ACC112 (cell line): Measurements from ENCODE around the gene ALPK3.

ENCODE experiments used
- H2AFZ ChIP-seq: fragments of 200-600 bp; sonication (generic); one replicate; pipeline ENCODE4 v1.6.0; 2017; ENCODE audit warnings: antibody characterized with exemption, low read length; ENCODE audit not compliant: unreplicated experiment
- H3K27ac ChIP-seq: fragments of 200-600 bp; sonication (generic); 2 replicates; pipeline ENCODE4 v1.5.1; 2014; ENCODE audit warnings: low read depth, mild to moderate bottlenecking, antibody characterized with exemption, low read length, moderate library complexity
- H3K27me3 ChIP-seq: fragments of 200-600 bp; sonication (generic); 2 replicates; pipeline ENCODE4 v1.6.1; 2014; ENCODE audit warnings: mild to moderate bottlenecking, antibody characterized with exemption, low read length, moderate library complexity, mixed read lengths; ENCODE audit not compliant: insufficient read depth
- H3K36me3 ChIP-seq: fragments of 200-600 bp; sonication (generic); 2 replicates; pipeline ENCODE4 v1.6.1; 2016; ENCODE audit warnings: mild to moderate bottlenecking, antibody characterized with exemption, low read length, moderate library complexity, mixed read lengths; ENCODE audit not compliant: insufficient read depth
- H3K4me1 ChIP-seq: fragments of 200-600 bp; sonication (generic); one replicate; pipeline ENCODE4 v1.6.1; 2016; ENCODE audit warnings: low read length, mixed read lengths; ENCODE audit not compliant: insufficient read depth, unreplicated experiment, control insufficient read depth
- H3K4me3 ChIP-seq: fragments of 200-600 bp; sonication (generic); 2 replicates; pipeline ENCODE4 v1.5.1; 2014; ENCODE audit warnings: mild to moderate bottlenecking, low read depth, low read length
- H3K79me2 ChIP-seq: fragments of 200-600 bp; sonication (generic); one replicate; pipeline ENCODE4 v1.6.0; 2016; ENCODE audit warnings: low read length; ENCODE audit not compliant: control insufficient read depth, unreplicated experiment, insufficient read depth

Gene ALPK3

GRCh38 chr15:84885801-84886200 lies 68.6 kb downstream of the ALPK3 start:
- Histone ChIP-seq H3K27me3 (no peaks in the 10 kb centered on the region), H3K79me2 (no peaks in the 10 kb centered on the region), H3K27ac (no peak overlapping the region), H3K36me3 (no peaks in the 10 kb centered on the region), H3K4me3 (no peak overlapping the region), H3K4me1 (no peaks in the 10 kb centered on the region), H2AFZ (no peak overlapping the region)

GRCh38 chr15:84886211-84886983 lies 69.2 kb downstream of the ALPK3 start:
- Histone ChIP-seq H3K79me2 (no peaks in the 10 kb centered on the region), H3K27ac (no peak overlapping the region), H2AFZ (no peak overlapping the region), H3K36me3 (no peaks in the 10 kb centered on the region), H3K4me1 (no peaks in the 10 kb centered on the region), H3K4me3 (no peak overlapping the region), H3K27me3 (no peaks in the 10 kb centered on the region)

DNA sequence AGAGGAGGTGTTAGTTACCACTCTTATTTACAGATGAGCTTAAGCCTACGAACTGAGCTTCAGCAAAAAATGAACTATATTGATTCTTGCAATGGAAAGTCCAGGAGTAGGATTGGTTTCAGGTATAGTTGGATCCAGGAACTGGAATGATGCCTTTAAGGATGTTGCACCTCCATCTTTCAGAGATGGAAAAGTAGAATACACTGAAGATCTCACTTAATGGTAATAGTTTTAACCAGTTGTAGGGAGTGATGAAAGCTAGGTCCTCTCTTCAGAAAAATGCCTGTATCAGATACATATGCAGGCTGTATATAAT lies 69.8 kb downstream of the ALPK3 start:
- Histone ChIP-seq H3K4me1 (no peaks in the 10 kb centered on the region), H3K79me2 (no peaks in the 10 kb centered on the region), H3K36me3 (no peaks in the 10 kb centered on the region), H3K27ac (no peak overlapping the region), H3K27me3 (no peaks in the 10 kb centered on the region), H3K4me3 (no peak overlapping the region), H2AFZ (no peak overlapping the region)

- Histone ChIP-seq H3K27ac (no peak overlapping the region), H3K27me3 (no peaks in the 10 kb centered on the region), H3K36me3 (no peaks in the 10 kb centered on the region), H3K79me2 (no peaks in the 10 kb centered on the region), H3K4me3 (no peak overlapping the region), H3K4me1 (no peaks in the 10 kb centered on the region), H2AFZ (no peak overlapping the region)
Observed at GRCh38 chr15:84887938-84888337, 70.8 kb downstream of the ALPK3 start.

DNA sequence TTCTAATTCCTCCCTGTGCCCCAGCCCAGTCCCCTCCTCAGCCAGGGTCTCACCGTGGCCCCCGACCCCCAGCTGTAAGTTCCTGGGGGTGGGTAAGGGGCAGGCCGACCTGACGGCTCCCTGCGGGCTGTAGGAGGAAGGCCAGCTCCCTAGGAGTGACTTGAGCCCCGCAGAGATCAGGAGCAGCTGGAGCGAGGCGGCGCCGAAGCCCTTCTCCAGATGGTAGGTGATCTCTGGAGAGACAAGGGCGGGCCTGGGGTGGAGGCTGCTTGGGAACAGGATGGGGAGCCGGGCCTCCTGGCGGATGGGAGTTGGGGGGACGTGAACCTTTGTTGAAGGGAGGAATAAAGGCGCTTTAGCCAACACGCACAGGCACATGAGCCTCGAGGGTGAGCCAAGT lies 71.5 kb downstream of the ALPK3 start:
- no peak overlapping the region for H2AFZ ChIP-seq
- H3K4me1 ChIP-seq: no peaks in the 10 kb centered on the region
- no peaks in the 10 kb centered on the region for H3K27me3 ChIP-seq
- H3K27ac ChIP-seq: no peak overlapping the region
- H3K4me3 ChIP-seq: no peak overlapping the region
- no peaks in the 10 kb centered on the region for H3K79me2 ChIP-seq
- H3K36me3 ChIP-seq: no peaks in the 10 kb centered on the region

GRCh38 chr15:84889313-84889990 lies 72.3 kb downstream of the ALPK3 start:
- Histone ChIP-seq H3K4me1 (no peaks in the 10 kb centered on the region), H3K27ac (no peak overlapping the region), H3K36me3 (no peaks in the 10 kb centered on the region), H2AFZ (no peak overlapping the region), H3K79me2 (no peaks in the 10 kb centered on the region), H3K27me3 (no peaks in the 10 kb centered on the region), H3K4me3 (no peak overlapping the region)

DNA sequence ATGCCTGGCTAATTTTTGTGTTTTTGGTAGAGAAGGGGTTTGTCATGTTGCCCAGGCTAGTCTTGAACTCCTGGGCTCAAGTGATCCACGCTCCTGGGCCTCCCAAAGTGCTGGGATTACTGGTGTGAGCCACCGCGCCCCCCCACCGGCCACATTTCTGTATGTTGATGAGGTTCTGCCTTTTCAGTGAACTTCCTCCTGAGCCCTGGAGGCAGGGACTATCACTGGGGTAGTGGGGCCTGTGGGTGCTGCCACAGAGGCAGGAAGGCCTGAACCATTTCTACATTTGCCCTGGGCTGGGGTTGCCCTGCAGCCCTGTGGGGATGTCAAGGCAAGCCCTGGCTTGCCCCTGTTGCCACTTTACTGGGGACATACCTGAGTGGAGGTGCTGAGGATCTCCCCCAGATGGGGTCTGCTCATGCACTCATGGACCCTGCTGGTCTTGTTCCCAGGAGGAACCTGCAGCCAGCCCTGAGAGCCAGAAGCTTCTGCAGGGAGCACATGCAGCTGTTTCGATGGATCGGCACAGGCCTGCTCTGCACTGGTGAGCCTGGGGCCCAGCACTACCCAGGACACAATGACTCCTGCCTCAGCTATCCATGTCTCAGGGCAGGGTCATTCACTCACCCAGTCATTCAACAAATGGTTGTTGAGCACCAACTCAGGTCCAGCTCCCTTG lies 73.0 kb downstream of the ALPK3 start:
- no peaks in the 10 kb centered on the region for H3K79me2 ChIP-seq
- no peak overlapping the region for H2AFZ ChIP-seq
- no peak overlapping the region for H3K4me3 ChIP-seq
- no peaks in the 10 kb centered on the region for H3K36me3 ChIP-seq
- H3K27me3 ChIP-seq: no peaks in the 10 kb centered on the region
- H3K27ac ChIP-seq: no peak overlapping the region
- no peaks in the 10 kb centered on the region for H3K4me1 ChIP-seq

- Histone ChIP-seq H3K4me1 (no peaks in the 10 kb centered on the region), H3K4me3 (no peak overlapping the region), H3K27me3 (no peaks in the 10 kb centered on the region), H3K36me3 (no peaks in the 10 kb centered on the region), H3K27ac (no peak overlapping the region), H3K79me2 (no peaks in the 10 kb centered on the region), H2AFZ (no peak overlapping the region)
Observed at GRCh38 chr15:84890670-84891162, 73.6 kb downstream of the ALPK3 start.

GRCh38 chr15:84891339-84891738 lies 74.2 kb downstream of the ALPK3 start:
- Histone ChIP-seq H3K4me1 (no peaks in the 10 kb centered on the region), H3K79me2 (no peaks in the 10 kb centered on the region), H3K36me3 (no peaks in the 10 kb centered on the region), H3K4me3 (no peak overlapping the region), H3K27me3 (no peaks in the 10 kb centered on the region), H3K27ac (no peak overlapping the region), H2AFZ (no peak overlapping the region)

GRCh38 chr15:84892786-84893307 lies 75.7 kb downstream of the ALPK3 start:
- H3K27ac ChIP-seq: no peak overlapping the region
- H3K27me3 ChIP-seq: no peaks in the 10 kb centered on the region
- no peak overlapping the region for H2AFZ ChIP-seq
- H3K79me2 ChIP-seq: no peaks in the 10 kb centered on the region
- H3K4me3 ChIP-seq: no peak overlapping the region
- H3K36me3 ChIP-seq: no peaks in the 10 kb centered on the region
- no peaks in the 10 kb centered on the region for H3K4me1 ChIP-seq
